Endothelial cell of umbilical vein (primary cell): ENCODE data around the gene TMEM121B.

Experiments used
- CTCF ChIP-seq, 2 donors: IDR thresholded peaks; 1 replicate in 1 of 2; 2 replicates in 1 of 2; pipeline ENCODE4 v1.5.1; 2011; ENCODE audit warnings: low read length in 2 of 2, mild to moderate bottlenecking in 2 of 2, moderate library complexity in 2 of 2, control low read depth in 1 of 2, inconsistent platforms in 1 of 2, low read depth in 1 of 2; ENCODE audit not compliant: insufficient read depth in 1 of 2; ENCODE audit errors: extremely low read depth in 1 of 2
- POLR2A ChIP-seq: IDR thresholded peaks from 2 replicates; pipeline ENCODE4 v1.6.1; 2012; ENCODE audit warnings: low read depth, mild to moderate bottlenecking, control low read depth, low read length

DNA sequence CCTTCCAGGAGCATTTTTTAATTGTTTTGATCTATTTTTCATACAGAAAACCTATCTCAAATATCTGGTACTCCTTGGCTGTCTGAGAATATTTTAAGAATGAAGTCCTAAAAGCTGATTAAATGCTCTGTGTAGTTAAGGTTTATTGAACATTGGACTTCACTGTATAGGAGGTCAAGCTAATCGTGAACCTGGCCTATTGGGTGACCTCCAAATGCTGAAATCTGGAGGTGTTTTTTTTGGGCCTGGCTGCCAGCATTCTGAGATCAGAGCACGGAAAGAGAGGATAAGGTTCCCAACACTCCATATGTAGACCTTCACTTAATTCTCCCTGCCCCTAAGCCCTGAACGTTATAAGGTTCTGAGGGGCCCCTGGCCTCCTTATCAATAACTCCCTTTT is 28.1 kb downstream of the TMEM121B start:
- TF ChIP-seq CTCF (IDR thresholded peaks at IDR 0.05; ENCODE audit: extremely low read depth in 1 of 2, insufficient read depth in 1 of 2, low read depth in 1 of 2, low read length in 2 of 2) (no peak), POLR2A (no peak)
